Measurements from ENCODE around the gene THAP12. TPM values are rescaled to one million over a fixed set of nuclear protein-coding genes. Genes with fewer than 3 reads are reported as not detected.

The THAP12 gene
- total RNA-seq, 4 donors from 2014 or later: 35.4 to 59.9 (median 42.7) TPM

DNA sequence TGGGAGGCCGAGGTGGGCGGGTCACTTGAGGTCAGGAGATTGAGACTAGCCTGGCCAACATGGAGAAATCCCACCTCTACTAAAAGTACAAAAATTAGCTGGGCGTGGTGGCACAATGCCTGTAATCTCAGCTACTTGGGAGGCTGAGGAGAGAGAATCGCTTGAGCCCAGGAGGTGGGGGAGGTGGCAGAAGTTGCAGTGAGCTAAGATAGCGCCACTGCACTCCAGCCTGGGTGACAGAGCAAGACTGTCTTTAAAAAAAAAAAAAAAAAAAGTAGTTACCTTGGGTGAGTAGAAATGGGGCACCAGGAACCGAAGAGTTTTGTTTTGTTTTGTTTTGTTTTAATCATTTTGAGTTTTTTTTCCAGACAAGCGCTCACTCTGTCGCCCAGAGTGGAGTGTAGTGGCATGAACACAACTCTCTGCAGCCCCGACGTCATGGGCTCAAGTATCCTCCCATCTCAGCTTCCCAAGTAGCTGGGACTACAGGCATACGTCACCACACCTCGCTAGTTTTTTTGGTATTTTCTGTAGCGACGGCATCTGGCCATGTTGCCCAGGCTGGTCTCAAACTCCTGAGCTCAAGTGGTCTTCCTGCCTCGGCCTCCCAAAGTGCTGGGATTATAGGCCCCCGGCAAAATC is 15.8 kb downstream of the THAP12 start:
- TF ChIP-seq, protein P1, sequence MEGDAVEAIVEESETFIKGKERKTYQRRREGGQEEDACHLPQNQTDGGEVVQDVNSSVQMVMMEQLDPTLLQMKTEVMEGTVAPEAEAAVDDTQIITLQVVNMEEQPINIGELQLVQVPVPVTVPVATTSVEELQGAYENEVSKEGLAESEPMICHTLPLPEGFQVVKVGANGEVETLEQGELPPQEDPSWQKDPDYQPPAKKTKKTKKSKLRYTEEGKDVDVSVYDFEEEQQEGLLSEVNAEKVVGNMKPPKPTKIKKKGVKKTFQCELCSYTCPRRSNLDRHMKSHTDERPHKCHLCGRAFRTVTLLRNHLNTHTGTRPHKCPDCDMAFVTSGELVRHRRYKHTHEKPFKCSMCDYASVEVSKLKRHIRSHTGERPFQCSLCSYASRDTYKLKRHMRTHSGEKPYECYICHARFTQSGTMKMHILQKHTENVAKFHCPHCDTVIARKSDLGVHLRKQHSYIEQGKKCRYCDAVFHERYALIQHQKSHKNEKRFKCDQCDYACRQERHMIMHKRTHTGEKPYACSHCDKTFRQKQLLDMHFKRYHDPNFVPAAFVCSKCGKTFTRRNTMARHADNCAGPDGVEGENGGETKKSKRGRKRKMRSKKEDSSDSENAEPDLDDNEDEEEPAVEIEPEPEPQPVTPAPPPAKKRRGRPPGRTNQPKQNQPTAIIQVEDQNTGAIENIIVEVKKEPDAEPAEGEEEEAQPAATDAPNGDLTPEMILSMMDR (IDR thresholded peaks at IDR 0.05): no peak
- no peak for ATAC-seq (ENCODE audit: low FRiP score)

DNA sequence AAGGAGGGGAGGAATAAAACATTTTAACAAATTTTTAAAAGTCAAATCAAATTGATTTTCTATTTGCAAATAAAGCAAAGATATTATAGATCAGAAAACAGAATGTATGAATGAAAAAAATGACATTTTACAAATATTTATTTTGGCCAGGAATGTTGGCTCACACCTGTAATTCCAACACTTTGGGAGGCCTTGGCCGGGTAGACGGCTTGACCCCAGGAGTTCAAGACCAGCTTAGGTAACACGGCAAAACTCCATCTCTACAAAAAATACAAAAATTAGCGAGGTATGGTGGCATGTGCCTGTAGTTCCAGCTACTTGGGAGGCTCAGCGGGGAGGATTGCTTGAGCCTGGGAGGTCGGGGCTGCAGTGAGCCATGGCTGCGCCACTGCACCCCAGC is 18.2 kb downstream of the THAP12 start:
- ATAC-seq (ENCODE audit: low FRiP score) (no peak), DNase-seq (ENCODE audit: low spot score) (no peak)
- TF ChIP-seq, protein P1 (IDR thresholded peaks at IDR 0.05): no peak

More for the DNA sequence above, 15.8 kb downstream of the THAP12 start:
- DNase-seq (ENCODE audit: low spot score): no peak

DNA sequence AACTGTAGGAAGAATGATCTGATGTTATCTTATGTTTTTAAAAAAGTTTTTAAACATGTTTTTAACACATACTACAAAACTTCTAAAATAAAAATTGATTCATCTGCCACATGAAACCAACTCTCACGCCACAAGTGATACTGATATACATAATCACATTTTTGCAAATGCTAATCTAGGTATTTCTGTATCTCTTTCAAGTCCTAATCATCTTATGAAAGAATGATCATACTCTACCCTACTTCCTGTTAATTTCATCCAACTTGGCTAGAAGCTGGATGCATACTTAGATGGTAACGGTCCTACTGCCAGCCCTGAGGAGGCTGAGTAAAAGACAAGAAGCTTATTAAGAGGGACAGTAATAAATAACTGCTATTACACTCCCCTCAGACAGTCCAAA is 19.2 kb downstream of the THAP12 start:
- DNase-seq (ENCODE audit: low spot score) (no peak), ATAC-seq (ENCODE audit: low FRiP score) (no peak)
- TF ChIP-seq, protein P1 (IDR thresholded peaks at IDR 0.05): no peak

DNA sequence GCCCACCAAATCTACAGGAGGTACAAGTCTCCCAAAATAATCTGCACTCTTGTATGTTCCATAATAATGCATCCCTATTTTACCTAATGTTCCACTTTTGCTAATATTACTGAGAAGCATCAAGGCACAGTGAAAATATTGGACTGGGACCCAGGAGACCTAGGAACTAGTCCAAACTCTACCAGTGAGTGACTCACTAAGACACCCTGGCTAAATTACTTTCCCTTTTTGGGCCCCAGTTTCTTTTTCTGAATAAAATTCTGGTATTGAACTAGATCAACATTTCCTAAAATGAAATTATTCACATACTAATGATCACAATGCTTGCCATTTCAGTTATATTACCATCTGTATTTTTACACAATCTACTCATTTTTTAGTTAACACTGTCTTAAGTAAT is 19.6 kb downstream of the THAP12 start:
- TF ChIP-seq, protein P1 (IDR thresholded peaks at IDR 0.05): no peak
- ATAC-seq (ENCODE audit: low FRiP score) (no peak), DNase-seq (ENCODE audit: low spot score) (no peak)

DNA sequence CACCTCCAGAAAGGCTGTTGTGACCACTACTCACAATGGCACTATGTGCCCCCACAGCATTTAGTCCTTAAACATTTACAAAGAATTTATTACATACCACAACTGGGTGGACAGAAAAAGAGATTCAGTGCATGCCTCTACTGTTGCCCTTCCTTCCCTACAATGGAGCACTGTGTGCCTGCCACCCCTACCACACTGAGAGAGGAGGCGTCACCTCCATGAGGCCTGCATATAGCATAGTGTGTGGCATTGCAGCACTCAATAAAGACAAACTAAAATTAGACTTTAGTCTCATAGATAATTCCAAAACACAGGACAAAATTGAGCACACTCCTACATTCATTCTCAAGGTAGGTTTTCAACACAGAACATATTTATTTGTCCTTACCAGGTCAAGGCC is 25.8 kb downstream of the THAP12 start:
- ATAC-seq (ENCODE audit: low FRiP score) (no peak), DNase-seq (ENCODE audit: low spot score) (no peak)
- TF ChIP-seq, protein P1 (IDR thresholded peaks at IDR 0.05): no peak

DNA sequence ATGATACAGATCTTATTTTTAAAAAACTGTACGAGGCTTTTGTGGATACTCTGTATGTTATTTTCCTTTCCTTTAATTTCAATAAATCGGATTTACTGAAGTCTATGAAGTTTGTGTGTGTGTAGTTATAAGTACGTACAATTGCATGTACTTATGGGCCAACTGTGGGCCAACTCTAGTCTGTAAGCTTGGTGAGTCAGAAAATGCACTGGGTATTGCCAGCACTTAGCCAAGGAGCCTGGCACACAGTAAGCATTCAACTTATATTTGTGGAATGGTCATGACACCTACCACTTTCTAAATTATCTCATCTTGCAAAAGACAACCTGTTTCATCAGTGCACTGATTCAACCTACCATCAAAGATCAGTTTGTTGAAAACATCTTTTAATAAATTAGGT is 32.6 kb downstream of the THAP12 start:
- ATAC-seq (ENCODE audit: low FRiP score): no peak
- DNase-seq (ENCODE audit: low spot score): no peak
- TF ChIP-seq, protein P1 (IDR thresholded peaks at IDR 0.05): no peak

DNA sequence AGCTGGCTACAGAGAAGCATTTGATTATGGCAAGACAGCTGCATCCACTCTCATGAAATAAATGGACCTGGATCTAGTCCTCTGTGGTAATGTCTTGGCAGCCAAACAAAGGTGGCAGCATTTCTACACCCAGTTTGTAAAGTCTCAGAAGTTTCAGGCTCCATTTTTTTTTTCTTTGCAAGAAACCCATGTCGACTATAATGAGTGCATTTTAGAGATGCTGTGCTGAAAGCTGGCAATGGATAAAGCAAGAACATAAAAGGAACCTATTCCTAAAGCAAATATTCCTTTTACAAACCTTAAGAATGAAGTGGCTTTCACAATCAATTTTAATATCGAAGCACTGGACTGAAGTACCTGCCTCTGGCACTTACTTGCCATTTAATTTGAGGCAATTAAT is 33.5 kb downstream of the THAP12 start:
- DNase-seq (ENCODE audit: low spot score) (no peak), ATAC-seq (ENCODE audit: low FRiP score) (no peak)
- TF ChIP-seq, protein P1 (IDR thresholded peaks at IDR 0.05): no peak
